ENCODE results near the gene DYNLT1. TPM values are rescaled to one million over a fixed set of nuclear protein-coding genes. Genes with fewer than 3 reads are reported as not detected.
A peak's percentile ranks its signal among the peaks of the same experiment; 100 is the strongest.
"Not testable (repeated sequence)": the region's sequence is repeated elsewhere in the genome, so short reads cannot be mapped to it uniquely, and the experiment has no call there.

DYNLT1 gene
- total RNA-seq, 5 donors from 2014 or later (not counting 1 experiment from before 2014, with no cell fraction given): 50.8 to 128 (median 59.5) TPM

DNA sequence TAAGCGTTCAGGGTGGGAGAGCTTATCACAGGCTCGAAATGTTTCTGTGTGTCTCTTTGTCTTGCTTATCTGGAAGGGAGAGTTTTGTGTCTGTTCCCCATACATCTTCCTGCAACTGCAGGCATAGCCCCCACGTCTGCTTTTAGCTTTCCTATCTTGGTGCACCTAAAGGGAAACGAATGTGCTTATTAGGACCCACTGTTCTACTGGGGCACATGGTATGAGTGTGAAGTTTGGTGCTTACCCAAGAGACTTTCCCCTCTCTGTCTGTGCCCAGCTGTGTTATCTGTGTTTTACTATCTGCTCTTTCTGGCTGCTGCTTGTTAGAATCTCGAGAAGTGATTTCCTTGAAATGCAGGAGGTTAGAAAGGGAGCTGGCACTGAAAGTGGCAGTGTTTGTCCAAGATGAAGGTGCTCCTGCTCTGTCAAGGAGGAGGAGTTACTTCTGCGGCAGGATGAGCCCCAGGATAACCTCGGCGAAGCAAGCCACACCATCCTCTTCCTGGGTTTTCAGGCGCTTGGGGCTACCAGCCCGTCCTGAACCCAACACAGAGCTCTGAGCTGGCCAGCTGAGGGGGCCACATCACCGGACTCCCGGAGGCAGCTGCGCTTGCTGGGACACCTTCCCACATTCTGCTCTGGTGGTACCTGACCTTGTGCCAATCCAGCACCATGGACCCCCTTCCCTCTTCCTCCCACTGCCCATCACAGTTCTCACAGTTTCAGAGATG is 23.4 kb downstream of the DYNLT1 start:
- 96% methylated on average over 8 of the region's 13 CpGs for WGBS (ENCODE audit: insufficient coverage)
- ATAC-seq (replicated peaks in 1 of 4) (no peak), DNase-seq (no peak)
- Histone ChIP-seq H3K4me3 (ENCODE audit: control insufficient read depth in 1 of 2, extremely low read depth in 1 of 2, low read length in 1 of 2) (no peak overlapping the region), H3K9me3 (no peaks in the 10 kb centered on the region), H3K36me3 (ENCODE audit: control insufficient read depth in 2 of 2, extremely low read depth in 1 of 2, insufficient read depth in 1 of 2, low read length in 1 of 2) (peaks cover 18 to 56% of the 10 kb centered on the region in 2 donors), H3K27me3 (replicated peaks in 1 of 2; ENCODE audit: control insufficient read depth in 2 of 2, extremely low read depth in 1 of 2, insufficient read depth in 2 of 2, low read length in 1 of 2) (no peaks in the 10 kb centered on the region), H3K4me1 (ENCODE audit: control insufficient read depth in 1 of 2, extremely low read depth in 1 of 2, insufficient read depth in 2 of 2, low read length in 2 of 2) (no peaks in the 10 kb centered on the region), H3K27ac (ENCODE audit: low read length) (no peak overlapping the region)
- POLR2A ChIA-PET: interaction anchor here (0.5 to 0.6 kb wide), 3 partner anchors 9 to 427 kb away, joined by 4 to 7 read pairs (median 5); no protein-coding TSS in a partner anchor
- Mint-ChIP-seq H3K27me3 (no peaks in the 10 kb centered on the region), H3K4me3 (no peak overlapping the region), H3K36me3 (peaks cover 67% of the 10 kb centered on the region), H3K27ac (peak overlapping the region; percentile 24 to 52), H3K9me3 (no peaks in the 10 kb centered on the region), H3K4me1 (peaks cover 15 to 20% (median 19%) of the 10 kb centered on the region in 3 donors)
- CTCF ChIA-PET: interaction anchor here in 1 of 2 donors (0.5 kb wide), 1 partner anchor 168 kb away, joined by 3 read pairs; no protein-coding TSS in a partner anchor

DNA sequence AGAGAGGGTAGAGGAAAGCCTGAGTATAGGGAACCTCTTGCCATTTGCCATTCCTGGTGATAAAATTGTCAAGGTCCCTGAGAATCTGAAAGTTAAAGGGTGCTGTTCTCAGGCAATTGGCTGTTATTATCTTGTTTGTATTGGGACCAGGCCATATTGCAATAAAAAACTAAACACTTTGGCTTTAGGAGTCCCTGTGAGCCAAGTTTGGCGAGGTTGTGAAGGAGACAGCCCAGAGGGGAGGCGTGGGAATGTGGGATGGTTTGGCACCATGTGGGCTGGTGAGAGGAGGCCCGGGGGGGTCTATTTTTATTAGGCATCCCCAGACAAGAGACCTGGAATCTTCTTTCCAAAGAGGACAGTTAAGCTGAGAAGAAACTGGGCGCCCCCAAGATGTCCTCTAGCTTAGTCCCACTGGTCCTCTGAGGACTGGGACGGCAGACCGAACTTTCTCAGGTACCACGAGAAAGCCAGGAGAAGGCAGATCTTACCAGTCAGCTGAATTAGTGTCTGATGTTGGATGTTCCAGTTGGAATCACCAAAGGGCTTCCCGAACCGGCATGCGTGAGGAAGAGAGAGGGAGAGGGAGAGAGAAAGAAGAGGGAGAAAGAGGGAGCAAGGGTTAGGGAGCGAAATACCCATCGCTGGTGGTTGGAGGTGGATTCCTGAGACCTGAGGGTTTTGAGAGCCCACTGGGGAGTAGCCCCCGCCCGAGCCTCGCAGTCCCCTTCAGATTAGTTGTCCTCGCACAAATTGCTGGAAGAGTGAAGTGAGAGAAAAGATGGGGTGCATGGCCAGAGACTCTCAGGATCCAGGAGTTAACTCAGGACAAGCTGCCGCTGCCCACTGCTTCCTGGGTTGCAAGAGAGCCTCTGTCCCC is 24.4 kb downstream of the DYNLT1 start:
- Mint-ChIP-seq H3K4me3 (peak overlapping the region in 1 of 3 donors; percentile 34), H3K27me3 (no peaks in the 10 kb centered on the region), H3K27ac (peak overlapping the region; percentile 43 to 64), H3K4me1 (peaks cover 15 to 20% (median 19%) of the 10 kb centered on the region in 3 donors), H3K9me3 (no peaks in the 10 kb centered on the region), H3K36me3 (peaks cover 70% of the 10 kb centered on the region)
- Histone ChIP-seq H3K4me3 (ENCODE audit: control insufficient read depth in 1 of 2, extremely low read depth in 1 of 2, low read length in 1 of 2) (no peak overlapping the region), H3K27me3 (replicated peaks in 1 of 2; ENCODE audit: control insufficient read depth in 2 of 2, extremely low read depth in 1 of 2, insufficient read depth in 2 of 2, low read length in 1 of 2) (no peaks in the 10 kb centered on the region), H3K4me1 (ENCODE audit: control insufficient read depth in 1 of 2, extremely low read depth in 1 of 2, insufficient read depth in 2 of 2, low read length in 2 of 2) (no peaks in the 10 kb centered on the region), H3K36me3 (ENCODE audit: control insufficient read depth in 2 of 2, extremely low read depth in 1 of 2, insufficient read depth in 1 of 2, low read length in 1 of 2) (peaks cover 15 to 46% of the 10 kb centered on the region in 2 donors), H3K27ac (ENCODE audit: low read length) (no peak overlapping the region), H3K9me3 (no peaks in the 10 kb centered on the region)
- ATAC-seq (replicated peaks in 1 of 4) (no peak), DNase-seq (no peak)
- POLR2A ChIA-PET: no interaction called here
- CTCF ChIA-PET: no interaction called here
- WGBS (ENCODE audit: insufficient coverage): 99% methylated on average over 15 of the region's 17 CpGs

DNA sequence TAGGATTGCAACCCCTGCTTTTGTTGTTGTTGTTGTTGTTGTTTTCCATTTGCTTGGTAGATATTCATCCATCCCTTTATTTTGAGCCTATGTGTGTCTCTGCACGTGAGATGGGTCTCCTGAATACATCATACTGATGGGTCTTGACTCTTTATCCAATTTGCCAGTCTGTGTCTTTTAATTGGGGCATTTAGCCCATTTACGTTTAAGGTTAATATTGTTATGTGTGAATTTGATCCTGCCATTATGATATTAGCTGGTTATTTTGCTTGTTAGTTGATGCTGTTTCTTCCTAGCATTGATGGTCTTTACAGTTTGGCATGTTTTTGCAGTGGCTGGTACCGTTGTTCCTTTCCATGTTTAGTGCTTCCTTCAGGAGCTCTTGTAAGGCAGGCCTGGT is 26.3 kb downstream of the DYNLT1 start:
- H3K27ac ChIP-seq (ENCODE audit: low read length); ATAC-seq (replicated peaks in 1 of 4); H3K4me3 ChIP-seq (ENCODE audit: control insufficient read depth in 1 of 2, extremely low read depth in 1 of 2, low read length in 1 of 2); POLR2A ChIA-PET; H3K27me3 ChIP-seq (replicated peaks in 1 of 2; ENCODE audit: control insufficient read depth in 2 of 2, extremely low read depth in 1 of 2, insufficient read depth in 2 of 2, low read length in 1 of 2); H3K9me3 ChIP-seq; H3K9me3 Mint-ChIP-seq; H3K27me3 Mint-ChIP-seq; H3K4me3 Mint-ChIP-seq; DNase-seq; H3K4me1 ChIP-seq (ENCODE audit: control insufficient read depth in 1 of 2, extremely low read depth in 1 of 2, insufficient read depth in 2 of 2, low read length in 2 of 2): not testable (repeated sequence)
- CTCF ChIA-PET: interaction anchor here in 1 of 2 donors (0.6 kb wide), 1 partner anchor 406 kb away, joined by 3 read pairs; no protein-coding TSS in a partner anchor
- peaks cover 78% of the 10 kb centered on the region for H3K36me3 Mint-ChIP-seq
- peaks cover 12 to 42% of the 10 kb centered on the region in 2 donors for H3K36me3 ChIP-seq (ENCODE audit: control insufficient read depth in 2 of 2, extremely low read depth in 1 of 2, insufficient read depth in 1 of 2, low read length in 1 of 2)
- H3K4me1 Mint-ChIP-seq: peaks cover 15 to 22% (median 19%) of the 10 kb centered on the region in 3 donors
- peak overlapping the region; percentile 49 to 63 for H3K27ac Mint-ChIP-seq
- no CpG with 5 or more reads among the region's 3 CpGs for WGBS (ENCODE audit: insufficient coverage)

DNA sequence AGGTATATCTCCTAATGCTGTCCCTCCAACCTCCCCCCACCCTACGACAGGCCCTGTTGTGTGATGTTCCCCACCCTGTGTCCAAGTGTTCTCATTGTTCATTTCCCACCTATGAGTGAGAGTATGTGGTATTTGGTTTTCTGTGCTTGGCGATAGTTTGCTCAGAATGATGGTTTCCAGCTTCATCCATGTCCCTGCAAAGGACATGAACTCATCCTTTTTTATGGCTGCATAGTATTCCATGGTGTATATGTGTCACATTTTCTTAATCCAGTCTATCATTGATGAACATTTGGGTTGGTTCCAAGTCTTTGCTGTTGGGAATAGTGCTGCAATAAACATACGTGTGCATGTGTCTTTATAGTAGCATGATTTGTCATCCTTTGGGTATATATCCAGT is 29.9 kb downstream of the DYNLT1 start:
- H3K27me3 Mint-ChIP-seq; H3K4me3 ChIP-seq (ENCODE audit: control insufficient read depth in 1 of 2, extremely low read depth in 1 of 2, low read length in 1 of 2); ATAC-seq (replicated peaks in 1 of 4); H3K27ac Mint-ChIP-seq; H3K9me3 ChIP-seq; H3K9me3 Mint-ChIP-seq; H3K27ac ChIP-seq (ENCODE audit: low read length); CTCF ChIA-PET; H3K4me1 ChIP-seq (ENCODE audit: control insufficient read depth in 1 of 2, extremely low read depth in 1 of 2, insufficient read depth in 2 of 2, low read length in 2 of 2); DNase-seq; POLR2A ChIA-PET; H3K4me3 Mint-ChIP-seq; H3K27me3 ChIP-seq (replicated peaks in 1 of 2; ENCODE audit: control insufficient read depth in 2 of 2, extremely low read depth in 1 of 2, insufficient read depth in 2 of 2, low read length in 1 of 2): not testable (repeated sequence)
- no CpG with 5 or more reads among the region's 3 CpGs for WGBS (ENCODE audit: insufficient coverage)
- Mint-ChIP-seq H3K4me1 (peaks cover 13 to 19% (median 19%) of the 10 kb centered on the region in 3 donors), H3K36me3 (peaks cover 89% of the 10 kb centered on the region)
- H3K36me3 ChIP-seq (ENCODE audit: control insufficient read depth in 2 of 2, extremely low read depth in 1 of 2, insufficient read depth in 1 of 2, low read length in 1 of 2): peaks cover 6 to 42% of the 10 kb centered on the region in 2 donors

DNA sequence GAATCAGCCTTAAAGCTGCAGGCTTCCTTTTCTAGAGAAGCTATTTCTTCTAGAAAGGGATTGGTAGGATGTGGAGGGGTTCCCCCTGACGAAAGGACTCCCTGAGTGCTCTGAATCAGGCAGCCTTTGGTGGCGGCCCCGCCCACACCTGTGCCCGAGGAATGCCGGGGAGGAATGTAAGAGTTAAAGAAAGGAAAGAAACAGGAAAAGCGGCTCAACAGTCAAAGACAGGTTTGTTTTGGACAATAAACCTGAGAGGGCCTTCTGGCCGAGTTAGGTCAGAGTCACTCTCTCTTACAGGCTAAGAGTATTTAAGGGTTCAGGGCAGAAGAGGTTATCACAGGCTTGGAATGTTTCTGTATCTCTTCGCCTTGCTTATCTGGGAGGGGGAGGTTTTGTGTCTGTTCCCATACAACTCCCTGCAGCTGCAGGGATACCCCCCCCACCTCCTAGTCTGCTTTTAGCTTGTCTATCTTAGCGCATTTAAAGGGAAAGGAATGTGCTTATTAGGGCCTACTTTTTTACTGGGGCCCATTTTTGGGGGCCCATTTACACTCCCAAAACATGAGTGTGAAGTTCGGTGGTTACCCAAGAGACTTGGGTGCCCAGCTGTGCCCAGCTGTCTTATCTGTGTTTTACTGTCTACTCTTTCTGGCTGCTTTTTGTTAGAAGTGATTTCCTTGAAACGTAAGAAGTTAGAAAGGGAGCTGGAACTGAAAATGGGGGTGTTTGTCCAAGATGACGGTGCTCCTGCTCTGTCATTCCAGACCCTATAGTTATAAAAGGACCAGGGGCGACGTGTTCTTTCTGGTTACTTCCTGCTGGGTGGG is 32.8 kb downstream of the DYNLT1 start:
- Mint-ChIP-seq H3K9me3 (no peaks in the 10 kb centered on the region), H3K4me3 (no peak overlapping the region), H3K27ac (peak overlapping the region in 1 of 2 donors; percentile 59), H3K27me3 (no peaks in the 10 kb centered on the region), H3K36me3 (peaks cover 80% of the 10 kb centered on the region), H3K4me1 (peaks cover 0 to 5% (median 2%) of the 10 kb centered on the region in 3 donors)
- no peak for DNase-seq
- Histone ChIP-seq H3K9me3 (no peaks in the 10 kb centered on the region), H3K27ac (ENCODE audit: low read length) (no peak overlapping the region), H3K4me1 (ENCODE audit: control insufficient read depth in 1 of 2, extremely low read depth in 1 of 2, insufficient read depth in 2 of 2, low read length in 2 of 2) (no peaks in the 10 kb centered on the region), H3K4me3 (ENCODE audit: control insufficient read depth in 1 of 2, extremely low read depth in 1 of 2, low read length in 1 of 2) (no peak overlapping the region), H3K27me3 (replicated peaks in 1 of 2; ENCODE audit: control insufficient read depth in 2 of 2, extremely low read depth in 1 of 2, insufficient read depth in 2 of 2, low read length in 1 of 2) (no peaks in the 10 kb centered on the region), H3K36me3 (ENCODE audit: control insufficient read depth in 2 of 2, extremely low read depth in 1 of 2, insufficient read depth in 1 of 2, low read length in 1 of 2) (peaks cover 8 to 71% of the 10 kb centered on the region in 2 donors)
- ChIA-PET POLR2A (no interaction called here), CTCF (no interaction called here)
- 99% methylated on average over 9 of the region's 14 CpGs for WGBS (ENCODE audit: insufficient coverage)
- no peak for ATAC-seq (replicated peaks in 1 of 4)

DNA sequence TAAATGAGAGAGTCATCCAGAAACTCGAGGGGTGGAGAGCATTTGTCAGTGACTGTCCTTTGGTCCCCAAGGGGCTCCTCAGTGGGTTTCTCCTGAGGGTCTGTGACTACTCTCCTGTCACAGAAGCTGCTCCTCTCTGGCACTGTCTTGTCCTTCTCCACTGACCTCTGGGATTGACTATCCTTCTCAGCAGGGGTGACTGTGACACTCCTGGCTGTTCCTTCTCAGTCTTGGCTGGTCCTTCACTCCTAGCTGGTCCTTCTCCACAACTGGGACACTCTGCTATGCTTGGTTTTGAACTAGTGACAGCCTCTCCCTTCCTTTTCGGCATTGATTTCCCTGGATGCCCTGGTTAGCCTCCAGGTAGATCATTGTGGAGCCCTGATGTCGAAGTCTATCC is 33.5 kb downstream of the DYNLT1 start:
- H3K36me3 ChIP-seq (ENCODE audit: control insufficient read depth in 2 of 2, extremely low read depth in 1 of 2, insufficient read depth in 1 of 2, low read length in 1 of 2): peaks cover 11 to 78% of the 10 kb centered on the region in 2 donors
- no peaks in the 10 kb centered on the region for H3K4me1 ChIP-seq (ENCODE audit: control insufficient read depth in 1 of 2, extremely low read depth in 1 of 2, insufficient read depth in 2 of 2, low read length in 2 of 2)
- H3K27me3 Mint-ChIP-seq: no peaks in the 10 kb centered on the region
- no peaks in the 10 kb centered on the region for H3K9me3 Mint-ChIP-seq
- no peaks in the 10 kb centered on the region for H3K9me3 ChIP-seq
- ChIA-PET POLR2A (no interaction called here), CTCF (no interaction called here)
- no peaks in the 10 kb centered on the region for H3K27me3 ChIP-seq (replicated peaks in 1 of 2; ENCODE audit: control insufficient read depth in 2 of 2, extremely low read depth in 1 of 2, insufficient read depth in 2 of 2, low read length in 1 of 2)
- no peak overlapping the region for H3K4me3 Mint-ChIP-seq
- no peak for ATAC-seq (replicated peaks in 1 of 4)
- no peak overlapping the region for H3K27ac ChIP-seq (ENCODE audit: low read length)
- H3K27ac Mint-ChIP-seq: peak overlapping the region in 1 of 2 donors; percentile 56
- no peak overlapping the region for H3K4me3 ChIP-seq (ENCODE audit: control insufficient read depth in 1 of 2, extremely low read depth in 1 of 2, low read length in 1 of 2)
- WGBS (ENCODE audit: insufficient coverage): 100% methylated on average over 3 of the region's 3 CpGs
- no peak for DNase-seq
- H3K4me1 Mint-ChIP-seq: peaks cover 0 to 5% (median 2%) of the 10 kb centered on the region in 3 donors
- H3K36me3 Mint-ChIP-seq: peaks cover 75% of the 10 kb centered on the region
